ENCODE results near the gene OSBP2.

GRCh38 chr22:30882184-30882717, 187.6 kb downstream of the OSBP2 start:
- no peak for TF ChIP-seq PKNOX1 (IDR thresholded peaks at IDR 0.05)
- no peak for TF ChIP-seq ZNF622 (IDR thresholded peaks at IDR 0.05)
- TF ChIP-seq NRF1 (conservative IDR thresholded peaks at IDR 0.05; ENCODE audit: low read depth, low read length) = no peak
- no peak for TF ChIP-seq ATF3 (IDR thresholded peaks at IDR 0.05; ENCODE audit: borderline replicate concordance, extremely low read depth, low read depth, low read length)
- TF ChIP-seq CTCF (IDR thresholded peaks at IDR 0.05 in 2 of 3, conservative IDR thresholded peaks at IDR 0.05 in 1 of 3; ENCODE audit: control insufficient read depth in 2 of 3, extremely low read depth in 1 of 3, insufficient read depth in 1 of 3, low read depth in 3 of 3, low read length in 3 of 3) = no peak
- TF ChIP-seq CEBPB (IDR thresholded peaks at IDR 0.05; ENCODE audit: borderline replicate concordance in 1 of 2, low read depth in 2 of 2, low read length in 2 of 2) = no peak
- TF ChIP-seq CREB1 (IDR thresholded peaks at IDR 0.05; ENCODE audit: low read depth) = no peak
- TF ChIP-seq POLR2A (IDR thresholded peaks at IDR 0.05; ENCODE audit: low read depth, low read length) = no peak
- no peak for TF ChIP-seq RCOR1 (conservative IDR thresholded peaks at IDR 0.05; ENCODE audit: low read depth, low read length)
